Prostate gland (tissue), 2 donors: ENCODE data around the gene SLC27A6. TPM values are rescaled to one million over a fixed set of nuclear protein-coding genes. Genes with fewer than 3 reads are reported as not detected.
"Not testable (repeated sequence)": the region's sequence is repeated elsewhere in the genome, so short reads cannot be mapped to it uniquely, and the experiment has no call there.

Experiments
- DNase-seq: peaks from one replicate; pipeline ENCODE4 v3.0.0-alpha.2; 2019; ENCODE audit warnings: low spot score
- H3K27ac ChIP-seq, 2 donors: fragments of 200-600 bp; sonication (generic); 2 replicates each; pipeline ENCODE4 v1.5.1; 2017 to 2019
- H3K27me3 ChIP-seq: fragments of 200-600 bp; sonication (generic); replicated peaks from 2 replicates; pipeline ENCODE4 v1.5.1; 2019; ENCODE audit not compliant: insufficient read depth
- H3K36me3 ChIP-seq, 2 donors: fragments of 200-600 bp; sonication (generic); 1 replicate in 1 of 2; 2 replicates in 1 of 2; pipeline versions ENCODE4 v1.5.1 to v1.8.1; 2017 to 2019
- H3K4me1 ChIP-seq: fragments of 200-600 bp; sonication (generic); replicated peaks from 2 replicates; pipeline ENCODE4 v1.5.1; 2019
- H3K4me3 ChIP-seq, 2 donors: fragments of 200-600 bp; sonication (generic); 2 replicates each; pipeline ENCODE4 v1.5.1; 2017 to 2019
- H3K9me3 ChIP-seq: fragments of 200-600 bp; sonication (generic); 2 replicates; pipeline ENCODE4 v1.5.1; 2017
- POLR2A ChIP-seq: fragments of 450-650 bp; IDR thresholded peaks from one replicate; pipeline ENCODE4 v1.6.1; 2016; ENCODE audit warnings: antibody characterized with exemption, mild to moderate bottlenecking
- POLR2AphosphoS5 ChIP-seq: sonication (generic); formaldehyde crosslinking; IDR thresholded peaks from one replicate; pipeline ENCODE4 v1.6.1; 2017; ENCODE audit warnings: antibody characterized with exemption
- WGBS: methylation state at CpG from one replicate; pipeline ENCODE4 v1.1.5; 2018; 5-methylcytosine and 5-hydroxymethylcytosine counted together
- intact Hi-C: fragments of 100-400 bp; cut with DNase I; formaldehyde crosslinking; loops from one replicate; pipeline ENCODE4 v1.14.2; 2022
- total RNA-seq, 2 donors: library from RNA; depleted of rRNA; stranded (reverse); fragments of >200 nt; gene quantifications; one replicate each; pipeline ENCODE4 v1.1.0, GENCODE V29; 2016
- TF ChIP-seq, protein P1 (sequence below), 4 experiments: fragments of 200-600 bp in 2 of 4; fragments of 450-650 bp in 2 of 4; sonication (generic) in 2 of 4; IDR thresholded peaks; 1 replicate in 3 of 4; 2 replicates in 1 of 4; pipeline ENCODE4 v1.5.1; 2016 to 2019; ENCODE audit warnings: antibody characterized with exemption in 4 of 4, mild to moderate bottlenecking in 2 of 4, moderate library complexity in 2 of 4

The SLC27A6 gene
- total RNA-seq, 2 donors from 2014 or later = 1.1 to 25.3 TPM

DNA sequence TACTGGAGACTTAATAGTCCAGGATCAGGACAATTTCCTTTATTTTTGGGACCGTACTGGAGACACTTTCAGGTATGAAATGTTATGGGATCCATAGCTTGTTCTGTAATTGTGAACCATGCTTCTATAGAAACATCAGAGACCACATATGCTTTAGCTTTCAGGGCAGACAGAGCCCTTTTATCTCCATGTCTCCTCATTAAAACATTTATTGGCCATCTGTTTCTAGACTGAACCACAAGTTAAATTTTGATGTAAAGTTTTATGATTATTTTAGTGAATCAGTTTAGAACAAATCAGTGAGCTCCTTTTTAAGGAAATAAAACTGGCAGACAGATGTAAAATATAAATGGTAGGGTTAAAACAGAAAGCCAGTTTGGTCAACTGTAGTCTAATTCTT is 62.0 kb downstream of the SLC27A6 start:
- Histone ChIP-seq H3K4me1 (no peaks in the 10 kb centered on the region), H3K27ac (no peak overlapping the region), H3K27me3 (no peaks in the 10 kb centered on the region), H3K4me3 (no peak overlapping the region), H3K9me3 (no peaks in the 10 kb centered on the region), H3K36me3 (no peaks in the 10 kb centered on the region)
- no peak for DNase-seq
- TF ChIP-seq, protein P1, sequence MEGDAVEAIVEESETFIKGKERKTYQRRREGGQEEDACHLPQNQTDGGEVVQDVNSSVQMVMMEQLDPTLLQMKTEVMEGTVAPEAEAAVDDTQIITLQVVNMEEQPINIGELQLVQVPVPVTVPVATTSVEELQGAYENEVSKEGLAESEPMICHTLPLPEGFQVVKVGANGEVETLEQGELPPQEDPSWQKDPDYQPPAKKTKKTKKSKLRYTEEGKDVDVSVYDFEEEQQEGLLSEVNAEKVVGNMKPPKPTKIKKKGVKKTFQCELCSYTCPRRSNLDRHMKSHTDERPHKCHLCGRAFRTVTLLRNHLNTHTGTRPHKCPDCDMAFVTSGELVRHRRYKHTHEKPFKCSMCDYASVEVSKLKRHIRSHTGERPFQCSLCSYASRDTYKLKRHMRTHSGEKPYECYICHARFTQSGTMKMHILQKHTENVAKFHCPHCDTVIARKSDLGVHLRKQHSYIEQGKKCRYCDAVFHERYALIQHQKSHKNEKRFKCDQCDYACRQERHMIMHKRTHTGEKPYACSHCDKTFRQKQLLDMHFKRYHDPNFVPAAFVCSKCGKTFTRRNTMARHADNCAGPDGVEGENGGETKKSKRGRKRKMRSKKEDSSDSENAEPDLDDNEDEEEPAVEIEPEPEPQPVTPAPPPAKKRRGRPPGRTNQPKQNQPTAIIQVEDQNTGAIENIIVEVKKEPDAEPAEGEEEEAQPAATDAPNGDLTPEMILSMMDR (IDR thresholded peaks at IDR 0.05) = no peak
- TF ChIP-seq POLR2A (no peak), POLR2AphosphoS5 (no peak)
- intact Hi-C loops = no loop called here
- WGBS = 85% methylated on average over 1 of the region's 1 CpG

DNA sequence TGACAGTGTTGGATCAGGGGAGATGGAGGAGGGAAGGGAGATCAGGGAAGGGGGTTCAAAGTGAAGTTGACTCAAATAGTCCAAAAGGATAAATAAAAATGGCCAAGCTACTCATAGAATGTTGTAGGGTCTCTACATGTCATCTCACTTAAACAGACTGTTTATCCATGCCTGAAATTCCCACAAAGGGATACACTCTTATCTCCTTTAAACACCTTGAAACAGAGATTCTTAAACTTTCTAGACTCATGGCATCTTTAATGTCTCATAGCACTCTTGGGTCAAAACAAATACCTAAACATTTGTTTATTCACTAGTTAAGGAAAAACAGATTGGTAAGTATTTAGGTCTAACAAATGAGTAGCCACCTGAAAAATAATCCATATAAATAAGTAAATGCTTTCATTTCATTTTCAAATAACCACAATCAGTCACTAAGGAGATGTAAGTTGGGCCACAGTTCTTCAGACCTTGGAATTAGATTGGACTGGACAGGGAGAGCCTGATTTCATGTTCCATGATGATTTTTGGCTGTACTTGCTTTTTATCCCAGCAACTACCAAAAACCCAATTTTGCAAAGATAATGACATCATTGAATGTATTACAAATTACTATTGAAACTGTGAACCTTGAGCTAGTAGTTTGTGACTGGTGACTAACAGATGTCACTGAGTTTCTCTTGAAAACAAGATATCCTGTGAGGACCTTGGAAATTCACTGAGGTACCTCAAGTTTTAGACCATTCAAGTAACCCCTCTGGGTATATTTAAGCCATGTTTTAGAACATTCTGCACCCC is 66.8 kb downstream of the SLC27A6 start:
- intact Hi-C loops = no loop called here
- Histone ChIP-seq H3K27ac (no peak overlapping the region), H3K4me3 (no peak overlapping the region), H3K4me1 (no peaks in the 10 kb centered on the region), H3K9me3 (no peaks in the 10 kb centered on the region), H3K27me3 (no peaks in the 10 kb centered on the region), H3K36me3 (no peaks in the 10 kb centered on the region)
- no peak for DNase-seq
- no peak for TF ChIP-seq POLR2A
- TF ChIP-seq, protein P1 (IDR thresholded peaks at IDR 0.05) = no peak
- no peak for TF ChIP-seq POLR2AphosphoS5

DNA sequence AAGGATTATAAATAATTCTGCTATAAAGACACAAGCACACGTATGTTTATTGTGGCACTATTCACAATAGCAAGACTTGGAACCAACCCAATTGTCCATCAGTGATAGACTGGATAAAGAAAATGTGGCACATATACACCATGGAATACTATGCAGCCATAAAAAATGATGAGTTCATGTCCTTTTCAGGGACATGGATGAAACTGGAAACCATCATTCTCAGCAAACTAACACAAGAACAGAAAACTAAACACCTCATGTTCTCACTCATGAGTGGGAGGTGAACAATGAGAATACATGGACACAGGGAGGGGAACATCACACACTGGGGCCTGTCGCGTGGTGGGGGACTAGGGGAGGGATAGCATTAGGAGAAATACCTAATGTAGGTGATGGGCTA is 71.0 kb downstream of the SLC27A6 start:
- H3K27ac ChIP-seq, DNase-seq, H3K9me3 ChIP-seq, H3K4me3 ChIP-seq, H3K27me3 ChIP-seq, H3K4me1 ChIP-seq, intact Hi-C loops, H3K36me3 ChIP-seq: not testable (repeated sequence)
- WGBS = 96% methylated on average over 3 of the region's 3 CpGs

DNA sequence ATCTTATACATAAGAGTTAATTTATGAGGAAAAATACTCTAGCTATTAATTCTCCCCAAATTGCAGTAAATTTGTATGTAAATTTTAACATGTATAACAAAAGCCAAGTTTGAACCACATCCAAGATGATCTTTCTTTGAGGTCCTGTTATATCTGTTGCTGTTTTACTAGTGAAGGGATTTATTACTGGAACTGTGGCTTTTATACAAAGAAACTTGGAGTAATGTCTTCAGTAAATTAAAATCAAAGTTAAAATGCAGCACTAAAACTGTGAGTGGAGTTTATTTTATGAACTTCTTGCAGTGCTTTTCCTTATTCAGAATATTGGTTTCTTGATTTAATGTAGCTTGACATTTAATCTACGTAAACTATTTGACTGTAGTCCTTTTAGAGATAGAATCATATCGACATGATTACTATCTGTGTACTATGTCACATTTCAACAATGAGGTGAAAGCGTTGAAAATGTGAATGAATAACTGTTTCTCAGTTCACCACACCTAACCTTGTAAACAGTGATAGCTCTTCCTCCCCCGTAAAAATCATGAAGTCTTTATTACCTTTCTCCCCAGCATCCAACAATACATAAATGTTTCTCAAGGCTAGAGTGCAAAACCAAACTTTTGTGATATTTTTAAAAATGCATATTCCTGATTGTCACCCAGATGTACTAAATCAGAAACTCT is 76.1 kb downstream of the SLC27A6 start:
- Histone ChIP-seq H3K9me3 (no peaks in the 10 kb centered on the region), H3K27ac (no peak overlapping the region), H3K4me1 (no peaks in the 10 kb centered on the region), H3K27me3 (no peaks in the 10 kb centered on the region), H3K36me3 (no peaks in the 10 kb centered on the region), H3K4me3 (no peak overlapping the region)
- DNase-seq = no peak
- intact Hi-C loops = no loop called here
- 9% methylated on average over 4 of the region's 4 CpGs for WGBS
- TF ChIP-seq, protein P1 (IDR thresholded peaks at IDR 0.05) = no peak
- TF ChIP-seq POLR2AphosphoS5 = no peak
- TF ChIP-seq POLR2A = no peak

DNA sequence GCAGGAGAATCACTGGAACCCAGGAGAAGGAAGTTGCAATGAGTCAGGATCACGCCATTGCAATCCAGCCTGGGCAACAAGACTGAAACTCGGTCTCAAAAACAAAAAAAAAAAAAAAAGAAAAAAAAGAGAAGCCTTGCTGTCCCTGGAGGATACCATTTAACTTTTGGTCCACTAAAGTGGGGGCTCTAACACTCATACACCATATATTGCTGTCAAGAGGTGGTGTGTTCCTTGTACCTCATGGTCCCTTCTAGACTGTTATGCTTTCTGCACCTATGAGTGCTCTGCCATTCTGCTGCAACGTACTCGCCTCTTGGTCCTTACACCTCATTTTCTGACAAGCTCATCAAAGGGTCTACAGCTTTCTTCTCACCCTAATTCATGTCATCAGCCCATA is 77.0 kb downstream of the SLC27A6 start:
- no peak overlapping the region for H3K27ac ChIP-seq
- H3K27me3 ChIP-seq = no peaks in the 10 kb centered on the region
- intact Hi-C loops = no loop called here
- no peak for DNase-seq
- H3K9me3 ChIP-seq = no peaks in the 10 kb centered on the region
- no peaks in the 10 kb centered on the region for H3K36me3 ChIP-seq
- no peak overlapping the region for H3K4me3 ChIP-seq
- WGBS = 91% methylated on average over 4 of the region's 4 CpGs
- no peak for TF ChIP-seq POLR2A
- TF ChIP-seq POLR2AphosphoS5 = no peak
- TF ChIP-seq, protein P1 (IDR thresholded peaks at IDR 0.05) = no peak
- no peaks in the 10 kb centered on the region for H3K4me1 ChIP-seq
